ENCODE results near the gene AKIP1.

DNA sequence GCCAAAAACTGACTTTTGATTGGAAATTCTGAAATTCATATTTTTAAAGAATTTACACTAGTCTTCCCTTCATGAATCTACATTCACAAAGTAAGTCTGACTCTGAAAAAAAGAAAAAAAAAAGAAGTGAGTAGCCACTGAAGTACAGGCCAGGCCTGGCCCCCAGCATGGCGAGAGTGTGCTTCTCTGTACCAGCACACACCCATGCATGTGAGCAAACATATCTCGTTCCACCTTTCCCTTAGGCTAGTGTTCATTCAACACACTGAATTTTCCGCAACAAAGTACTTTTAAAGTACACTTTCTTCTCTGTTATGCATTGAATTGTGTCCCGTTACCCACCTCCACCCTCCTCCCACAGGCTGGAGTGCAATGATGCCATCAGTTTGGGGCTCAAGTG, 17.2 kb downstream of the AKIP1 start:
- TF ChIP-seq POLR2A (IDR thresholded peaks at IDR 0.05; ENCODE audit: low read length) (no peak), GATA1 (IDR thresholded peaks at IDR 0.05; ENCODE audit: low read depth, low read length) (no peak)

Data from erythroblast (primary cell).